HepG2 (cell line): Measurements from ENCODE around the gene ZFAND2B. TPM values are rescaled to one million over a fixed set of nuclear protein-coding genes. Genes with fewer than 3 reads are reported as not detected.

Experiments used
- AKNA ChIP-seq: sonication (generic); formaldehyde crosslinking; IDR thresholded peaks from 2 replicates; pipeline ENCODE4 v1.4.0; 2020; ENCODE audit warnings: missing genetic modification reagents, borderline replicate concordance
- CENPBD1 ChIP-seq: sonication (generic); formaldehyde crosslinking; IDR thresholded peaks from 2 replicates; pipeline ENCODE4 v1.8.0; 2022; ENCODE audit warnings: missing genetic modification reagents, low read depth, mild to moderate bottlenecking, borderline replicate concordance
- DNMT1 ChIP-seq: sonication (generic); formaldehyde crosslinking; IDR thresholded peaks from 2 replicates; pipeline ENCODE4 v1.5.1; 2020; ENCODE audit warnings: mild to moderate bottlenecking, missing genetic modification reagents
- FOXM1 ChIP-seq: sonication (generic); formaldehyde crosslinking; IDR thresholded peaks from 2 replicates; pipeline ENCODE4 v1.5.0; 2020; ENCODE audit warnings: missing genetic modification reagents
- FOXO4 ChIP-seq: sonication (generic); formaldehyde crosslinking; conservative IDR thresholded peaks from 2 replicates; pipeline ENCODE4 v1.8.1; 2023; ENCODE audit warnings: missing genetic modification reagents
- FUBP1 ChIP-seq: sonication (generic); formaldehyde crosslinking; IDR thresholded peaks from 2 replicates; pipeline ENCODE4 v1.5.1; 2020; ENCODE audit warnings: missing genetic modification reagents, mild to moderate bottlenecking, borderline replicate concordance
- HINFP ChIP-seq: sonication (generic); formaldehyde crosslinking; IDR thresholded peaks from 2 replicates; pipeline ENCODE4 v1.4.0; 2020; ENCODE audit warnings: low read depth, mild to moderate bottlenecking, missing genetic modification reagents
- KLF15 ChIP-seq: sonication (generic); formaldehyde crosslinking; IDR thresholded peaks from 2 replicates; pipeline ENCODE4 v1.8.1; 2023; ENCODE audit warnings: borderline replicate concordance, mild to moderate bottlenecking, inconsistent platforms, missing genetic modification reagents, mixed read lengths
- PHF21A ChIP-seq: sonication (generic); formaldehyde crosslinking; IDR thresholded peaks from 2 replicates; pipeline ENCODE4 v1.5.0; 2020; ENCODE audit warnings: mild to moderate bottlenecking, missing genetic modification reagents
- POLR2A ChIP-seq, 2 experiments: IDR thresholded peaks; 2 replicates each; pipeline ENCODE4 v1.6.1; 2011; ENCODE audit warnings: low read depth in 2 of 2, low read length in 2 of 2, mild to moderate bottlenecking in 1 of 2, moderate library complexity in 1 of 2; ENCODE audit not compliant: insufficient read depth in 1 of 2
- TBL1XR1 ChIP-seq: fragments of 150-350 bp; IDR thresholded peaks from 2 replicates; pipeline ENCODE4 v1.6.1; 2014; ENCODE audit warnings: borderline replicate concordance, low read length; ENCODE audit not compliant: partially characterized antibody
- ZBTB34 ChIP-seq: sonication (generic); formaldehyde crosslinking; IDR thresholded peaks from 2 replicates; pipeline ENCODE4 v1.8.0; 2022; ENCODE audit warnings: mild to moderate bottlenecking, missing genetic modification reagents
- ZNF224 ChIP-seq: sonication (generic); formaldehyde crosslinking; IDR thresholded peaks from 2 replicates; pipeline ENCODE4 v1.5.0; 2020; ENCODE audit warnings: mild to moderate bottlenecking, missing genetic modification reagents
- ZNF264 ChIP-seq: sonication (generic); formaldehyde crosslinking; IDR thresholded peaks from 2 replicates; pipeline ENCODE4 v1.4.0; 2020; ENCODE audit warnings: missing genetic modification reagents
- ZNF296 ChIP-seq: sonication (generic); formaldehyde crosslinking; conservative IDR thresholded peaks from 2 replicates; pipeline ENCODE4 v1.5.0; 2020; ENCODE audit warnings: mild to moderate bottlenecking, missing genetic modification reagents
- ZNF660 ChIP-seq: sonication (generic); formaldehyde crosslinking; IDR thresholded peaks from 2 replicates; pipeline ENCODE4 v1.5.1; 2020; ENCODE audit warnings: mild to moderate bottlenecking, low read depth, missing genetic modification reagents, borderline replicate concordance
- polyA plus RNA-seq, 8 experiments: library from polyadenylated mRNA; depleted of rRNA in 3 of 8; stranded (reverse) in 7 of 8; unstranded in 1 of 8; fragments of >200 nt; fragmentation: Illumina TruSeq in 4 of 8; extraction: Trizol in 4 of 8; gene quantifications; 2 replicates each; pipeline versions ENCODE4 v1.2.1 to v1.2.3, GENCODE V29; 2011 to 2016; ENCODE audit warnings: low read depth in 4 of 8, missing spikeins in 1 of 8, mixed read lengths in 1 of 8; ENCODE audit not compliant: insufficient read depth in 1 of 8
- total RNA-seq, 5 experiments: library from RNA; depleted of rRNA; stranded (reverse); fragments of >200 nt; fragmentation: Illumina TruSeq; extraction: Trizol; gene quantifications; 2 replicates each; pipeline ENCODE4 v1.2.3, GENCODE V29; 2016; ENCODE audit warnings: low read depth in 1 of 5

The ZFAND2B gene
- total and polyA plus RNA-seq, 2 of the 13 experiments (the other 11 are each of a cell fraction or from before 2014, with no cell fraction given): 53.3 to 115 TPM

- TF ChIP-seq ZNF224 (no peak), HINFP (CRISPR knock-in tag) (no peak), POLR2A (IDR thresholded peaks at IDR 0.05; ENCODE audit: insufficient read depth in 1 of 2, low read depth in 2 of 2, low read length in 2 of 2) (peak in 1 of 2 experiments; percentile 48; a peak in 1 of 4 replicates), FUBP1 (no peak), FOXO4 (CRISPR knock-in tag) (no peak), AKNA (CRISPR knock-in tag) (no peak), TBL1XR1 (no peak), PHF21A (CRISPR knock-in tag) (no peak; the same call in 1 of the 2 replicates), KLF15 (CRISPR knock-in tag) (no peak), CENPBD1 (CRISPR knock-in tag) (no peak), ZNF296 (peak; percentile 93), ZBTB34 (CRISPR knock-in tag) (peak; percentile 74; the same call in 1 of the 2 replicates), FOXM1 (CRISPR knock-in tag) (no peak), ZNF660 (CRISPR knock-in tag) (no peak), ZNF264 (CRISPR knock-in tag) (peak; percentile 72), DNMT1 (CRISPR knock-in tag) (no peak)
Measured at GRCh38 chr2:219207884-219208740, 1.5 kb downstream of the ZFAND2B start (continued).
